GM12878 (cell line): ENCODE results near the gene N4BP2. TPM values are rescaled to one million over a fixed set of nuclear protein-coding genes. Genes with fewer than 3 reads are reported as not detected.

Experiments
- BCL11A ChIP-seq: IDR thresholded peaks from 2 replicates; pipeline ENCODE4 v1.6.1; 2011; ENCODE audit warnings: low read depth, low read length
- CBFB ChIP-seq: IDR thresholded peaks from 2 replicates; pipeline ENCODE4 v1.6.1; 2016; ENCODE audit warnings: antibody characterized with exemption, low read depth
- CBX5 ChIP-seq: sonication (generic); IDR thresholded peaks from 2 replicates; pipeline ENCODE4 v1.6.1; 2016; ENCODE audit warnings: low read depth, moderate library complexity, mild to moderate bottlenecking, inconsistent platforms
- CHD1 ChIP-seq: IDR thresholded peaks from 2 replicates; pipeline ENCODE4 v1.6.1; 2012; ENCODE audit warnings: low read depth, low read length, improper control_type of control experiment
- CHD4 ChIP-seq: fragments of 200-600 bp; sonication (generic); IDR thresholded peaks from 2 replicates; pipeline ENCODE4 v1.6.1; 2016; ENCODE audit warnings: mild to moderate bottlenecking
- DPF2 ChIP-seq: fragments of 450-650 bp; IDR thresholded peaks from 2 replicates; pipeline ENCODE4 v1.6.1; 2017; ENCODE audit warnings: mild to moderate bottlenecking
- EP300 ChIP-seq, 2 experiments: fragments of 150-350 bp in 1 of 2; IDR thresholded peaks; 2 replicates each; pipeline ENCODE4 v1.6.1; 2011 to 2012; ENCODE audit warnings: low read depth in 2 of 2, low read length in 2 of 2, borderline replicate concordance in 1 of 2, improper control_type of control experiment in 1 of 2, inconsistent platforms in 1 of 2; ENCODE audit not compliant: control insufficient read depth in 1 of 2
- ESRRA ChIP-seq: IDR thresholded peaks from 2 replicates; pipeline ENCODE4 v1.6.1; 2012; ENCODE audit warnings: mild to moderate bottlenecking, low read length, improper control_type of control experiment
- FOXK2 ChIP-seq: fragments of 450-650 bp; IDR thresholded peaks from 2 replicates; pipeline ENCODE4 v1.6.1; 2017; ENCODE audit warnings: mild to moderate bottlenecking, moderate library complexity
- FOXM1 ChIP-seq: IDR thresholded peaks from 2 replicates; pipeline ENCODE4 v1.6.1; 2012; ENCODE audit warnings: low read depth, mild to moderate bottlenecking, inconsistent platforms, low read length, moderate library complexity
- GABPA ChIP-seq: IDR thresholded peaks from 2 replicates; pipeline ENCODE4 v1.6.1; 2014; ENCODE audit warnings: antibody characterized with exemption, low read depth, mild to moderate bottlenecking, inconsistent platforms
- GATAD2B ChIP-seq: fragments of 450-650 bp; conservative IDR thresholded peaks from 2 replicates; pipeline ENCODE4 v1.6.1; 2017; ENCODE audit warnings: low read depth, mild to moderate bottlenecking, moderate library complexity
- JUNB ChIP-seq: IDR thresholded peaks from 2 replicates; pipeline ENCODE4 v1.6.1; 2016; ENCODE audit warnings: antibody characterized with exemption, mild to moderate bottlenecking
- NFXL1 ChIP-seq: fragments of 450-650 bp; IDR thresholded peaks from 2 replicates; pipeline ENCODE4 v1.6.1; 2017; ENCODE audit warnings: antibody characterized with exemption, mild to moderate bottlenecking, borderline replicate concordance
- NFYA ChIP-seq: IDR thresholded peaks from 2 replicates; pipeline ENCODE4 v1.6.1; 2011; ENCODE audit warnings: low read depth, mild to moderate bottlenecking, low read length, improper control_type of control experiment, borderline replicate concordance
- NR2C2 ChIP-seq: IDR thresholded peaks from 2 replicates; pipeline ENCODE4 v1.6.1; 2011; ENCODE audit warnings: borderline replicate concordance, low read depth; ENCODE audit not compliant: control insufficient read depth, insufficient read length
- POLR2A ChIP-seq: IDR thresholded peaks from 2 replicates; pipeline ENCODE4 v1.6.1; 2011; ENCODE audit warnings: low read depth, mild to moderate bottlenecking, low read length
- REST ChIP-seq: IDR thresholded peaks from 2 replicates; pipeline ENCODE4 v1.6.1; 2012; ENCODE audit warnings: mild to moderate bottlenecking, low read depth, low read length
- RFX5 ChIP-seq: IDR thresholded peaks from 2 replicates; pipeline ENCODE4 v1.6.1; 2011; ENCODE audit warnings: low read depth, low read length, improper control_type of control experiment
- SMAD5 ChIP-seq: IDR thresholded peaks from 2 replicates; pipeline ENCODE4 v1.6.1; 2016; ENCODE audit warnings: antibody characterized with exemption, low read depth
- STAT1 ChIP-seq: fragments of 450-650 bp; conservative IDR thresholded peaks from 2 replicates; pipeline ENCODE4 v1.6.1; 2014; ENCODE audit warnings: antibody characterized with exemption, mild to moderate bottlenecking
- STAT3 ChIP-seq: IDR thresholded peaks from 2 replicates; pipeline ENCODE4 v1.6.1; 2011; ENCODE audit warnings: low read depth, low read length, improper control_type of control experiment
- ZBTB11 ChIP-seq: fragments of 450-650 bp; formaldehyde crosslinking; IDR thresholded peaks from 2 replicates; pipeline ENCODE4 v1.5.0; 2022; ENCODE audit warnings: mild to moderate bottlenecking, missing genetic modification characterization
- ZNF24 ChIP-seq: fragments of 450-650 bp; IDR thresholded peaks from 2 replicates; pipeline ENCODE4 v1.6.1; 2017; ENCODE audit warnings: antibody characterized with exemption, mild to moderate bottlenecking
- ZSCAN29 ChIP-seq: fragments of 450-650 bp; IDR thresholded peaks from 2 replicates; pipeline ENCODE4 v1.6.1; 2017; ENCODE audit warnings: mild to moderate bottlenecking, moderate library complexity
- ZZZ3 ChIP-seq: IDR thresholded peaks from 2 replicates; pipeline ENCODE4 v1.6.1; 2011; ENCODE audit warnings: low read depth; ENCODE audit not compliant: control insufficient read depth, insufficient read length
- polyA plus RNA-seq, 11 experiments: library from polyadenylated mRNA; depleted of rRNA in 4 of 11; unstranded in 6 of 11; stranded (reverse) in 5 of 11; fragments of >200 nt; fragmentation: Nextera tagmentation in 4 of 11; fragmentation: Illumina TruSeq in 1 of 11; extraction: Ambion mirVana in 4 of 11; extraction: Trizol in 1 of 11; gene quantifications; 1 replicate in 1 of 11; 2 replicates in 10 of 11; pipeline versions ENCODE4 v1.2.1 to v1.2.3, GENCODE V29; 2011 to 2016; ENCODE audit warnings: inconsistent platforms in 2 of 11, missing spikeins in 2 of 11, low read depth in 1 of 11
- total RNA-seq, 4 experiments: library from RNA; depleted of rRNA in 3 of 4; stranded (reverse); fragments of >200 nt in 3 of 4; fragmentation: Illumina TruSeq in 1 of 4; extraction: Trizol in 1 of 4; gene quantifications; 2 replicates each; pipeline versions ENCODE4 v1.2.1 to v1.2.3, GENCODE V29; 2013 to 2021

Gene N4BP2
- total and polyA plus RNA-seq, 10 of the 15 experiments (the other 5 are each of a cell fraction or from before 2014, with no cell fraction given): 2.3 to 18.7 (median 10.0) TPM

- TF ChIP-seq ESRRA: no peak
- TF ChIP-seq CHD4: no peak
- peak; percentile 93 for TF ChIP-seq FOXM1
- TF ChIP-seq NFYA: no peak
- TF ChIP-seq NFXL1: no peak
- TF ChIP-seq ZBTB11 (CRISPR knock-in tag): no peak
- 0 out of 2 replicates have a peak, but pooled peaks have one; percentile 92 for TF ChIP-seq STAT3
- TF ChIP-seq GATAD2B: peak; percentile 94; the same call in 1 of the 2 replicates
- no peak for TF ChIP-seq RFX5
- TF ChIP-seq NR2C2: no peak
- no peak for TF ChIP-seq REST
- TF ChIP-seq BCL11A: peak; percentile 96
- TF ChIP-seq FOXK2: no peak
- TF ChIP-seq DPF2: peak; percentile 91
- no peak for TF ChIP-seq STAT1
- TF ChIP-seq CBX5: no peak
- TF ChIP-seq CBFB: peak; percentile 28; the same call in 1 of the 2 replicates
- TF ChIP-seq ZZZ3: no peak
- TF ChIP-seq SMAD5: no peak
- TF ChIP-seq JUNB: peak; percentile 89
- TF ChIP-seq ZNF24: no peak
- peak; percentile 81 to 90 for TF ChIP-seq EP300 (IDR thresholded peaks at IDR 0.05; ENCODE audit: borderline replicate concordance in 1 of 2, control insufficient read depth in 1 of 2, low read depth in 2 of 2, low read length in 2 of 2)
- no peak for TF ChIP-seq ZSCAN29
- no peak for TF ChIP-seq CHD1
- TF ChIP-seq GABPA: 0 out of 2 replicates have a peak, but pooled peaks have one; percentile 47
- 0 out of 2 replicates have a peak, but pooled peaks have one; percentile 31 for TF ChIP-seq POLR2A
Observed at GRCh38 chr4:40185830-40186664, 129.4 kb downstream of the N4BP2 start (continued).
